Lower lobe of right lung (tissue), 2 donors: ENCODE results near the gene FBRSL1. TPM values are rescaled to one million over a fixed set of nuclear protein-coding genes. Genes with fewer than 3 reads are reported as not detected.

Experiments used
- ATAC-seq, 2 donors: fragments of 200-7000 bp; cut with Tn5 transposase; one replicate each; pipeline ENCODE4 v1.9.1; 2020 to 2022; ENCODE audit warnings: mild to moderate bottlenecking in 2 of 2, moderate library complexity in 2 of 2
- DNase-seq: peaks from one replicate; pipeline ENCODE4 v3.0.0-alpha.2; 2020
- H3K27ac ChIP-seq: fragments of 200-600 bp; one replicate; pipeline ENCODE4 v1.8.0; 2022
- H3K27me3 ChIP-seq: fragments of 200-600 bp; one replicate; pipeline ENCODE4 v1.8.0; 2022; ENCODE audit warnings: low read depth
- H3K36me3 ChIP-seq: fragments of 200-600 bp; one replicate; pipeline ENCODE4 v1.8.0; 2022; ENCODE audit warnings: mild to moderate bottlenecking
- H3K4me1 ChIP-seq: fragments of 200-600 bp; one replicate; pipeline ENCODE4 v1.8.0; 2022
- H3K4me3 ChIP-seq: fragments of 200-600 bp; one replicate; pipeline ENCODE4 v1.8.0; 2022; ENCODE audit warnings: mild to moderate bottlenecking
- H3K9me3 ChIP-seq: fragments of 200-600 bp; one replicate; pipeline ENCODE4 v1.8.0; 2022
- CTCF ChIP-seq: fragments of 200-600 bp; IDR thresholded peaks from one replicate; pipeline ENCODE4 v1.8.0; 2022; ENCODE audit warnings: antibody characterized with exemption, mild to moderate bottlenecking
- intact Hi-C: fragments of 100-400 bp; cut with DNase I; formaldehyde crosslinking; loops from one replicate; pipeline ENCODE4 v1.11.0; 2022
- total RNA-seq: library from RNA; stranded (reverse); fragmentation: NEBNext Ultra II Directional; extraction: Animal tissue kit (Norgen Biotek cat#: 25700); gene quantifications from one replicate; pipeline ENCODE4 v1.2.1, GENCODE V29; 2021
- donor health status: DM: no; HTN: yes; CAD: no; lungs with severe emphysema.

Gene FBRSL1
- total RNA-seq, 1 donor from 2014 or later, result 47.6 TPM

GRCh38 chr12:132555686-132556085 is 65.7 kb downstream of the FBRSL1 start:
- no peak for ATAC-seq
- peaks cover 16% of the 10 kb centered on the region for H3K4me1 ChIP-seq
- no peak for DNase-seq

GRCh38 chr12:132556216-132556615 is 66.3 kb downstream of the FBRSL1 start:
- no peak for TF ChIP-seq CTCF
- DNase-seq, result no peak

More at GRCh38 chr12:132555686-132556085, 65.7 kb downstream of the FBRSL1 start:
- intact Hi-C loops, result no loop called here
- Histone ChIP-seq H3K36me3 (peaks cover 12% of the 10 kb centered on the region), H3K27me3 (no peaks in the 10 kb centered on the region), H3K9me3 (no peaks in the 10 kb centered on the region), H3K27ac (no peak overlapping the region), H3K4me3 (no peak overlapping the region)
- TF ChIP-seq CTCF, result no peak

GRCh38 chr12:132556801-132557200 is 66.8 kb downstream of the FBRSL1 start:
- ATAC-seq (no peak), DNase-seq (no peak)
- no peak for TF ChIP-seq CTCF
- H3K4me3 ChIP-seq, result no peak overlapping the region
- no peak overlapping the region for H3K27ac ChIP-seq
- H3K4me1 ChIP-seq, result peaks cover 27% of the 10 kb centered on the region
- intact Hi-C loops, result no loop called here
- no peaks in the 10 kb centered on the region for H3K9me3 ChIP-seq
- no peaks in the 10 kb centered on the region for H3K27me3 ChIP-seq
- peaks cover 8% of the 10 kb centered on the region for H3K36me3 ChIP-seq

More at GRCh38 chr12:132556216-132556615, 66.3 kb downstream of the FBRSL1 start:
- Histone ChIP-seq H3K27ac (no peak overlapping the region), H3K4me3 (no peak overlapping the region), H3K4me1 (peaks cover 21% of the 10 kb centered on the region), H3K9me3 (no peaks in the 10 kb centered on the region), H3K36me3 (peaks cover 10% of the 10 kb centered on the region), H3K27me3 (no peaks in the 10 kb centered on the region)
- ATAC-seq, result no peak
- intact Hi-C loops, result no loop called here

GRCh38 chr12:132557291-132558015 is 67.5 kb downstream of the FBRSL1 start:
- DNase-seq (no peak), ATAC-seq (no peak)
- intact Hi-C loops, result no loop called here
- no peaks in the 10 kb centered on the region for H3K27me3 ChIP-seq
- no peak overlapping the region for H3K27ac ChIP-seq
- H3K4me3 ChIP-seq, result no peak overlapping the region
- H3K9me3 ChIP-seq, result no peaks in the 10 kb centered on the region
- TF ChIP-seq CTCF, result no peak
- H3K4me1 ChIP-seq, result peaks cover 27% of the 10 kb centered on the region
- peaks cover 4% of the 10 kb centered on the region for H3K36me3 ChIP-seq

- Histone ChIP-seq H3K4me3 (no peak overlapping the region), H3K27ac (no peak overlapping the region), H3K36me3 (peaks cover 4% of the 10 kb centered on the region), H3K4me1 (peaks cover 27% of the 10 kb centered on the region), H3K27me3 (no peaks in the 10 kb centered on the region), H3K9me3 (no peaks in the 10 kb centered on the region)
- no peak for TF ChIP-seq CTCF
- DNase-seq, result no peak
- intact Hi-C loops, result no loop called here
- ATAC-seq, result no peak
Measured at GRCh38 chr12:132558042-132558856, 68.3 kb downstream of the FBRSL1 start.
